ENCODE data around the gene RHBDD3. TPM values are rescaled to one million over a fixed set of nuclear protein-coding genes. Genes with fewer than 3 reads are reported as not detected.

The RHBDD3 gene
- total RNA-seq, 1 donor from 2014 or later: 59.2 TPM

- Mint-ChIP-seq H3K27ac (no peak overlapping the region), H3K27me3 (peaks cover 4% of the 10 kb centered on the region), H3K4me3 (no peak overlapping the region), H3K36me3 (peaks cover 20% of the 10 kb centered on the region), H3K4me1 (ENCODE audit: unreplicated experiment) (peaks cover 17% of the 10 kb centered on the region), H3K9me3 (no peaks in the 10 kb centered on the region)
- no peak for DNase-seq (ENCODE audit: extremely low spot score, unreplicated experiment)
- no peak for TF ChIP-seq CTCF (conservative IDR thresholded peaks at IDR 0.05)
Observed at GRCh38 chr22:29265305-29265704, 2.5 kb downstream of the RHBDD3 start.

GRCh38 chr22:29263791-29264276, 3.9 kb downstream of the RHBDD3 start:
- H3K27ac Mint-ChIP-seq: no peak overlapping the region
- no peaks in the 10 kb centered on the region for H3K9me3 Mint-ChIP-seq
- peaks cover 10% of the 10 kb centered on the region for H3K4me1 Mint-ChIP-seq (ENCODE audit: unreplicated experiment)
- DNase-seq (ENCODE audit: extremely low spot score, unreplicated experiment): no peak
- H3K27me3 Mint-ChIP-seq: peaks cover 4% of the 10 kb centered on the region
- H3K36me3 Mint-ChIP-seq: peaks cover 13% of the 10 kb centered on the region
- TF ChIP-seq CTCF (conservative IDR thresholded peaks at IDR 0.05): no peak
- no peak overlapping the region for H3K4me3 Mint-ChIP-seq

GRCh38 chr22:29260601-29261315, 7.0 kb downstream of the RHBDD3 start:
- no peak for TF ChIP-seq CTCF (conservative IDR thresholded peaks at IDR 0.05)
- no peak overlapping the region for H3K27ac Mint-ChIP-seq
- no peaks in the 10 kb centered on the region for H3K36me3 Mint-ChIP-seq
- no peak overlapping the region for H3K4me3 Mint-ChIP-seq
- H3K27me3 Mint-ChIP-seq: no peaks in the 10 kb centered on the region
- H3K4me1 Mint-ChIP-seq (ENCODE audit: unreplicated experiment): no peaks in the 10 kb centered on the region
- DNase-seq (ENCODE audit: extremely low spot score, unreplicated experiment): no peak
- H3K9me3 Mint-ChIP-seq: no peaks in the 10 kb centered on the region

- Mint-ChIP-seq H3K9me3 (no peaks in the 10 kb centered on the region), H3K4me1 (ENCODE audit: unreplicated experiment) (no peaks in the 10 kb centered on the region), H3K4me3 (no peak overlapping the region), H3K27ac (no peak overlapping the region), H3K36me3 (no peaks in the 10 kb centered on the region), H3K27me3 (no peaks in the 10 kb centered on the region)
- DNase-seq (ENCODE audit: extremely low spot score, unreplicated experiment): no peak
- TF ChIP-seq CTCF (conservative IDR thresholded peaks at IDR 0.05): no peak
Observed at GRCh38 chr22:29260031-29260560, 7.7 kb downstream of the RHBDD3 start.

- Mint-ChIP-seq H3K27ac (no peak overlapping the region), H3K4me3 (no peak overlapping the region), H3K36me3 (no peaks in the 10 kb centered on the region), H3K9me3 (no peaks in the 10 kb centered on the region), H3K27me3 (no peaks in the 10 kb centered on the region), H3K4me1 (ENCODE audit: unreplicated experiment) (no peaks in the 10 kb centered on the region)
- DNase-seq (ENCODE audit: extremely low spot score, unreplicated experiment): no peak
- TF ChIP-seq CTCF (conservative IDR thresholded peaks at IDR 0.05): peak; percentile 35
Observed at GRCh38 chr22:29259253-29259899, 8.4 kb downstream of the RHBDD3 start.

Data from type B pancreatic cell (in vitro differentiated cells).